HG02678 (cell line): ENCODE results near the gene JUNB.
"Not testable (repeated sequence)": the region's sequence is repeated elsewhere in the genome, so short reads cannot be mapped to it uniquely, and the experiment has no call there.

ENCODE experiments used
- ATAC-seq: cut with Tn5 transposase; IDR thresholded peaks from one replicate; pipeline ENCODE4 v1.9.1; 2021; ENCODE audit warnings: mild to moderate bottlenecking, moderate library complexity; ENCODE audit not compliant: unreplicated experiment

JUNB gene

GRCh38 chr19:12802267-12803106 is 11.2 kb downstream of the JUNB start:
- ATAC-seq = no peak

GRCh38 chr19:12804051-12804450 is 12.8 kb downstream of the JUNB start:
- ATAC-seq = no peak

DNA sequence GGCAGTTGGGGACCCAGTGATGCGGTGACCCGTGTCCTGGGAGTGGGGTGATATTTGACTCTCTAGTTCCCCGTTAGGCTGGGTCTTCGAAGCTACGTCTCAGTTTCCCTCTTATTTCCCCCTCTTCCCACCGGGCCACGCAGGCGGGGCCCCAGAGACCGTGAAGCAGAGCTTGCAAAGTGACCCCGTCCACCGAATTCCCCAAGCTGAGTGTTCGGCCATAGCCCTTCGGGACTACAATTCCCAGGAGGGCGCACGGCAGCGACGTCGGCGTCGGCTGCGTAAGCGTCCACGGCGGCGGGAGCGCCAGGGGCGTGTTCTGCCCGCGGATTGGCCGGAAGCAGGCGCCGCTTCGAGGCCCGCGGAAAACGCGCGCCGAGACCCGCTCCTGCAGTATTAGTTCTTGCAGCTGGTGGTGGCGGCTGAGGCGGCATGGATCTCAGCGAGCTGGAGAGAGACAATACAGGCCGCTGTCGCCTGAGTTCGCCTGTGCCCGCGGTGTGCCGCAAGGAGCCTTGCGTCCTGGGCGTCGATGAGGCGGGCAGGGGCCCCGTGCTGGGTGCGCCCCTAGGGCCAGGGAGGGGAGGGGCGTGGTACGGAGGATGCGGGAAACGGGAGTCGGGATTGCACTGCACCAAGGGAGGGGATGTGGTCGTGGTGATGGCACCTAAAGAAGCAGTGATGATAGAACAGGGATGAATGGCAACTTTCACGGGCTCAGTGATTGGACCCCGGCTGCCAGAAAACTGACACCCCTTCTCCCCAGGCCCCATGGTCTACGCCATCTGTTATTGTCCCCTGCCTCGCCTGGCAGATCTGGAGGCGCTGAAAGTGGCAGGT is 15.2 kb downstream of the JUNB start, which contains the start of gene RNASEH2A:
RNASEH2A (plus strand) TSS at position 343 of the 840 bp plus-strand sequence; CDS start at position 433, 90 bp downstream.
- ATAC-seq = peak; percentile 83

GRCh38 chr19:12815088-12815487 is 23.8 kb downstream of the JUNB start:
- ATAC-seq = no peak

DNA sequence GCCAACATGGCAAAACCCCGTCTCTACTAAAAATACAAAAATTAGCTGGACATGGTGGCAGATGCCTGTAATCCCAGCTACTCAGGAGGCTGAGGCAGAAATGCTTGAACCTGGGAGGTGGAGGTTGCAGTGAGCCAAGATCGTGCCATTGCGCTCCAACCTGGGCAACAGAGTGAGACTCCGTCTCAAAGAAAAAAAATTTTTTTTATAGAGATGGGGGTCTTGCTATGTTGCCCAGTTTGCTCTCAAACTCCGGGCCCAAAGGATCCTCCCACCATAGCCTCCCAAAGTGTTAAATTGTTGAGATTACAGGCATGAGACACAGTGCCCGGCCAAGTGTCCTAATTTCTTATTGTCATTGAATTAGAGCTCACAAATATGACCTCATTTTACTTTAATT is 25.9 kb downstream of the JUNB start:
- ATAC-seq = not testable (repeated sequence)

- ATAC-seq = not testable (repeated sequence)
Observed at GRCh38 chr19:12817810-12818209, 26.5 kb downstream of the JUNB start.

- ATAC-seq = no peak
Observed at GRCh38 chr19:12821761-12822160, 30.5 kb downstream of the JUNB start.

DNA sequence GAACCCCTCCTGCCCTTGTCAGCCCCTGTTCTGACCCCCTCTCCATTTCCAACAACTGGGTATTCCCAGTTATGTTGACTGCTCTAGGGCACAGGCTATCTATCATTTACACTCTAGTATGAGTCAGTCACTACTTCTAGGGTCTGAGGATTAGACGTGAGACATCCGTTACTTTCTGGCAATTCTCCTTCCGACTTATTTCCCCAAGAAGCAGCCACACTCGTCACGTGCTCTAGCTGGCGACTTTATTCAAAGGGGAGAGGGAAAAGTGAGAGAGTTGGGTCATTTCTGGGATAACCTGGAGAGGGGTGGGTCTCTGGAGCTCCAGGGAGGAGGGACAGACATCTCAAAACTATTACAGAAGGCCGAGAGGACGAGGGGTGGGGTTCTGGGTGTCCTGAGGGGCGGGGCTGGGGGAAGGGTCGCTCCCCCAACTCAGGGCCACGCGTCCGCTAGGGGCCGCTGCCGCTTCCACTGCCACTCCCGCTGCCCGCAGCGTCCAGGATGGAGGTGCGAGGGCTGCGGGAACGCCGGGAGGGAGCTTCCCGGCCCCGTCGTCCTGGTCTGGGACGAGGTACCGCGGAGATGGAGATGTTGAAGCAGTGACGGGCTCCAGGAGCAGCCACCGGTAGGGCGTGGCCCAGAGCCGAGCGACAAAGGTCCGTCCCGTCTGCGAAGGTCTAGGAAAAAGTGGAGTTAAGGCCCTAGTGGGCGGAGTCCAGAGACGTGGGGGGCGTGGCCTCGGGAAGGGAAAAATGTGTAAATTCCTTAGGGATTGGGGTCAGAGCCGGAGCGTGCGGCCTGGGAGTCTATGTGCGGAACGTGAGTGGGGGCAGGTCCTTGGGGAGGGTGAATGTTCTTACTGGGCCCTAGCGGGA is 34.2 kb downstream of the JUNB start:
- no peak for ATAC-seq

DNA sequence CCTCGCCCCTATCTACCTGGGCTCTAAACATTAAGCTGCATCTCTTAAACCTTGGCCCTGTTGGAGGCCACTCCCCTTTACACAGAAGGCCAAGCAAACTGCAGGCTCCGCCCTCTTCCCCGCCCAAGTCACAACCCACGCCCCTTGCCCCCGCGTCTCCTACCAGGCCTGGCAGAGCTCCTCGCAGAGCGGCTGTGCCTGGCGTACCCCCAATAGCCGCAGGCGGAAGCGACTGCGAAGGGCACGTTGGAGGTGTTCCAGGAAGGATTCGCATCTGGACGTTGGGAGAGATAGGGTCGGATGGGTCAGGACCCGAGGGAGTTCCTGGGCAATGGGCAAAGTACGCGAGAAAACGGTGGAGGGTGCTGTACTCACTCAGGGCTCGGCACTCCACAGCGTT is 37.2 kb downstream of the JUNB start:
- ATAC-seq = no peak

GRCh38 chr19:12833418-12833737 is 42.1 kb downstream of the JUNB start:
- ATAC-seq = no peak

DNA sequence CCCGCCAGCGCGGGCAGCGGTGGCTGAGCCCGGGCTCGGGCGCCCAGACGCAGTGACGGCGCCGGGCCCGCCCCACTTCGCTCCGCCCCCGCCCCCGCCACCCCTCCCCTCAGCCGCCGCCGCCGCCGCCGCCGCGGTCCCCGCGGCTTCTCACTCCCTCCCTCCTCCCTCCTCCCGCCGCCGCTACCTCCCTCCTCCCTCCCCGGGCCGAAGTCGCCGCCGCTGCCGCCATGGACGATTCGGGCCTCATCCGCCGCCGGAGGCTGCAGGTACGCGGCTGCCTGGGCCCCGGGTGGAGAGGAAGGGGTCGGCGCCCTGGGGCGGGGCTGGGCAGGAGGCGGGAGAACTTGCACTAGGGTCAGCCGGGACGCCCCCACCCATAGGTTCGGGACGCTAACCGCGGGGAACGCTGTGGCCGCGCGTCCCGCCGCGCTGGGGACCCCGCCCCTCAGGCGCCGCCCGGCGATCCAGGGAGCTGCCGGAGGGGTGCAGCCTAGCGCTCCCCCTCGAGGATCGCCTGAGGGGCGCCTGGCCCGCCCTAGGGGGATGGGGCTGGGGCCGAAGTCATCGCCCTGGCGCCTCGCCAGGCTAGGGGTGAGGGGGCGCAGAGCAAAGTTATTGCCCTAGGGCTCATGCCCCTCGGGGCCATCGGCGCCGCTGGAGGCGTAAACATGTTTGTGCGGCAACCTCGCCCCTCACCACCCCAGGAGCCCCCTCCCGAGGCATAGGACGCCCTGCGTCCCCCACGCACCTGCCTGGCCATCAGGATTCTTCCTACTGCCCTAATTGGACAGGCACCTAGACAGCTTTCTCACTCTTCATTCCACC is 42.7 kb downstream of the JUNB start:
- no peak for ATAC-seq

DNA sequence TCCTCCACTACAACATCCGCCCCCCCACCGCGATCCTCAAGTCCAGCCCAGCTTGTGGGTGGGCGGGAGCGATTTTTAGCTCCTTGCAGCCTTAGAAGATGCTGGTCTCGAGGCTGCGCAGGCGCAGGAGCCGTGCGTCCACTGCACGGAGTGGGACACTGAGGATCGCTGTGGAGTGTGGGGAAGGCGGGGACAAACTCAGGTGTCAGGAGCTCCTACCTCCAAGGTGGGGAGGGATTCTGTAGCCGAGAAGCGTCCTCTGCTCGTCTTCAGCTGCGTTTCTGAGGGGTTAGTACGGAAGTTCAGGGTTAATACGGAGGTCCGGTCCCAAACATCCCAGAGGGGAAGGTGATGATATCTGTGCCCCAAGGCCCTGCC is 43.3 kb downstream of the JUNB start, which contains the start of gene RTBDN:
RTBDN (minus strand) TSS at position 14 of the 378 bp plus-strand sequence. CDS start 4,600 bp downstream, outside the sequence.
- no peak for ATAC-seq

- no peak for ATAC-seq
Observed at GRCh38 chr19:12834976-12835757, 43.9 kb downstream of the JUNB start.

- no peak for ATAC-seq
Observed at GRCh38 chr19:12836529-12836863, 45.2 kb downstream of the JUNB start.

DNA sequence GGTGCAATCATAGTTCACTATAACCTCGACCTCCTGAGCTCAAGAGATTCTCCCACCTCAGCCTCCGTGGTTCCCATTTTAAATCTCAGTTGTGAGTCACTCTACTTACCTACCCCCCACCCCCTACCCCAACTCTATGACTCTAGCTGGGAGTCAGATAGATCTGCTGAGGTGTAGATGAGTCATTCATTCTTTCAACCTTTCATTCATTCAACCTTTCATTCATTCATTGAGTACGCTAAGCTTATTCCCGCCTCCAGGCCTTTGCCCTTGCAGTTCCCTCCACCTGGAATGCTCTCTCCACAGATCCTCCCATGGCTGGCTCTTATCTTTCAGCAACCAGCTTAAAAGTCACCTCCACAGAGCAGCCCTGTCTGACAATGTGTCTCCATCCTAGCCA is 45.9 kb downstream of the JUNB start:
- ATAC-seq = no peak

GRCh38 chr19:12838182-12838885 is 47.0 kb downstream of the JUNB start, which contains the start of gene MAST1:
Gene MAST1 (plus strand): TSS chr19:12838515. CDS start chr19:12838573, 58 bp downstream.
- no peak for ATAC-seq

- no peak for ATAC-seq
Observed at GRCh38 chr19:12838886-12839756, 47.8 kb downstream of the JUNB start.
